ENCODE results near the gene PIP4K2C.

PIP4K2C gene

GRCh38 chr12:57548488-57548887, 42.5 kb upstream of the PIP4K2C start:
- DNase-seq (ENCODE audit: low read depth in 1 of 2, low spot score in 1 of 2) = no peak
- TF ChIP-seq SPI1 (IDR thresholded peaks at IDR 0.05; ENCODE audit: borderline replicate concordance, low read depth) = no peak
- no peak for TF ChIP-seq GABPA (IDR thresholded peaks at IDR 0.05; ENCODE audit: low read depth)
- no peak for TF ChIP-seq CTCF (IDR thresholded peaks at IDR 0.05; ENCODE audit: insufficient read depth, low read length)
- no peak for TF ChIP-seq POLR2AphosphoS5 (IDR thresholded peaks at IDR 0.05; ENCODE audit: low read depth)
- no peak for TF ChIP-seq REST (IDR thresholded peaks at IDR 0.05; ENCODE audit: insufficient replicate concordance, low read depth)
- Histone ChIP-seq H3K4me3 (replicated peaks; ENCODE audit: insufficient read depth, low read length) (no peak overlapping the region), H3K27ac (replicated peaks) (no peak overlapping the region), H3K27me3 (ENCODE audit: insufficient read depth, poor library complexity, severe bottlenecking) (peaks cover 11% of the 10 kb centered on the region)

- no peak overlapping the region for H3K27ac ChIP-seq (replicated peaks)
- H3K27me3 ChIP-seq (ENCODE audit: insufficient read depth, poor library complexity, severe bottlenecking) = peaks cover 14% of the 10 kb centered on the region
- TF ChIP-seq CTCF (IDR thresholded peaks at IDR 0.05; ENCODE audit: insufficient read depth, low read length) (no peak), REST (IDR thresholded peaks at IDR 0.05; ENCODE audit: insufficient replicate concordance, low read depth) (no peak), GABPA (IDR thresholded peaks at IDR 0.05; ENCODE audit: low read depth) (no peak), POLR2AphosphoS5 (IDR thresholded peaks at IDR 0.05; ENCODE audit: low read depth) (no peak), SPI1 (IDR thresholded peaks at IDR 0.05; ENCODE audit: borderline replicate concordance, low read depth) (no peak)
Observed at GRCh38 chr12:57549203-57549908, 41.6 kb upstream of the PIP4K2C start.

GRCh38 chr12:57549909-57550640, 40.9 kb upstream of the PIP4K2C start, which contains the start of gene KIF5A:
Gene KIF5A, plus strand, starts transcription at chr12:57550044. Its CDS starts 228 bp downstream, at chr12:57550272.
- no peak within 1 kb of the TSS; the same call in 1 of the 2 replicates for H3K4me3 ChIP-seq (replicated peaks; ENCODE audit: insufficient read depth, low read length)
- no peak for TF ChIP-seq REST (IDR thresholded peaks at IDR 0.05; ENCODE audit: insufficient replicate concordance, low read depth)
- TF ChIP-seq POLR2AphosphoS5 (IDR thresholded peaks at IDR 0.05; ENCODE audit: low read depth) = no peak
- no peak for TF ChIP-seq SPI1 (IDR thresholded peaks at IDR 0.05; ENCODE audit: borderline replicate concordance, low read depth)
- no peak for TF ChIP-seq CTCF (IDR thresholded peaks at IDR 0.05; ENCODE audit: insufficient read depth, low read length)
- no peak for TF ChIP-seq GABPA (IDR thresholded peaks at IDR 0.05; ENCODE audit: low read depth)
- H3K27ac ChIP-seq (replicated peaks) = no peak within 1 kb of the TSS
- DNase-seq (ENCODE audit: low read depth in 1 of 2, low spot score in 1 of 2) = no peak
- peaks cover 14% of the 10 kb centered on the region for H3K27me3 ChIP-seq (ENCODE audit: insufficient read depth, poor library complexity, severe bottlenecking)

More at GRCh38 chr12:57549203-57549908, 41.6 kb upstream of the PIP4K2C start:
- DNase-seq (ENCODE audit: low read depth in 1 of 2, low spot score in 1 of 2) = no peak
- no peak overlapping the region for H3K4me3 ChIP-seq (replicated peaks; ENCODE audit: insufficient read depth, low read length)
